ENCODE measurements around the gene SAMD4A. TPM values are rescaled to one million over a fixed set of nuclear protein-coding genes. Genes with fewer than 3 reads are reported as not detected.

The SAMD4A gene
- total RNA-seq, 1 experiment from 2014 or later, result 26.5 TPM

DNA sequence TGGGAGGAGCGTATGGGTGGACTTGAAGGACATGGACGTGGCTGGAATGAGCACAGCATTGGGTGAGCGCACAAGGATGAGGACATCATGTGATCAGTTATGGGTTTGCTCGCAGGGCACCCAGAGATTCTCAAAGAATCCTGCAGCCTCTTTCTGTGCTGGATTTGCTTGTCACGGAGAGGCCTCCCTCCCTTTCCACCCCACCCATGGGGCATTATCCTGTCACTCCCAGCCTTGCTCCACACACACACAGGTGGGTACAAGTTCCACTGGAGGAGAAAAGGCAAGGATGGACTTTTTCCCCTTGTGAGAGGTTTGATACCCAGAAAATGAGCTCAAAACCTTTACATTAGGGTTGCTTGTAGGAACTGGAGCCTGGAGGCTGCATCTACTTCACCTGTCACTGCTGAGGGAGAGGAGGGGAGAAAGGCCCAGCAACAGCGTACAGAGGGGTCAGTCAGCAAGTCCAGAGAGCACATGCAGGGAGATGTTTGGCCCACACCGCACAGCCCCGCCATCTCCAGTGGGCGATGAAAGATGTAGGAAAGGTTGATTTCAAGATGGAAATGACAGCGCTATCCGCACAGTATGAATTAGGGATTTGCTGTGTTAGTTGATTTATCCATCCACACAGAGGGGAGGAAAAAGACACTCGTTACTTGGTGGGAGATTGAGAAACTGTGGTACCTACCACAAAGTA, 223.0 kb downstream of the SAMD4A start:
- H3K9me3 ChIP-seq (ENCODE audit: low read depth, low read length, poor library complexity, severe bottlenecking), result no peaks in the 10 kb centered on the region
- no peak for DNase-seq (ENCODE audit: low spot score)
- TF ChIP-seq EZH2 (IDR thresholded peaks at IDR 0.05; ENCODE audit: borderline replicate concordance, low read depth, low read length, poor library complexity, severe bottlenecking) (no peak), CTCF (conservative IDR thresholded peaks at IDR 0.05; ENCODE audit: low read depth, low read length) (no peak)
- POLR2A ChIA-PET (ENCODE audit: low non-redundant PET), result interaction anchor here (0.6 kb wide), 1 partner anchor 165 kb away, joined by 3 read pairs; no protein-coding TSS in a partner anchor
- H3K27ac ChIP-seq (ENCODE audit: low read depth, low read length, poor library complexity, severe bottlenecking), result no peak overlapping the region
- CTCF ChIA-PET, result no interaction called here
- H3K4me1 ChIP-seq (ENCODE audit: insufficient read depth, low read length, poor library complexity, severe bottlenecking), result peaks cover 26% of the 10 kb centered on the region
- H3K4me3 ChIP-seq (ENCODE audit: low read depth, low read length, poor library complexity, severe bottlenecking), result no peak overlapping the region
- BruUV-seq (replicated peaks), result no TSS peak
- intact Hi-C loops (cut with micrococcal nuclease; ENCODE audit: unreplicated experiment), result no loop called here
- H3K36me3 ChIP-seq (ENCODE audit: insufficient read depth, low read length, poor library complexity, severe bottlenecking), result peaks cover 4% of the 10 kb centered on the region
- H3K27me3 ChIP-seq (replicated peaks; ENCODE audit: insufficient read depth, low read depth, low read length, poor library complexity), result no peaks in the 10 kb centered on the region

DNA sequence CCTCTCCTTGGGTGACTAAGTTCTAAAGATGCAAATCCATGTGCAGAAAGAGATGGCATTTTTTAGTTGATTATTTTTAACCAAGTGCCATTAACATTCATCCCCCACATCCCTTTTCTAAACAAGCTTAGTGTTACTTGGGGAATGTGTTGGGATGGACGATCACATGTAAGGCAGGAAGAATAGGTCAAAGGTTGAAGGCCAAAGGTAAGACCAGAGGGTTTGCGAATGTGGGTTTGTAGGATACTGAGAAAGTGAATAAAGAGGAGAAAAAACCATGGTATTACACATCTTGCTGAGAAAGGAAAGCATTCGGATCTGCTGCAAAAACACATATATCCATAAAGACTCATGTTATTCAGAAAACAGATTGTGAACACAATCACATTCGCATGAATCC, 224.1 kb downstream of the SAMD4A start:
- ChIA-PET POLR2A (ENCODE audit: low non-redundant PET) (no interaction called here), CTCF (no interaction called here)
- Histone ChIP-seq H3K36me3 (ENCODE audit: insufficient read depth, low read length, poor library complexity, severe bottlenecking) (peaks cover 4% of the 10 kb centered on the region), H3K9me3 (ENCODE audit: low read depth, low read length, poor library complexity, severe bottlenecking) (no peaks in the 10 kb centered on the region), H3K4me3 (ENCODE audit: low read depth, low read length, poor library complexity, severe bottlenecking) (no peak overlapping the region), H3K4me1 (ENCODE audit: insufficient read depth, low read length, poor library complexity, severe bottlenecking) (peaks cover 20% of the 10 kb centered on the region), H3K27ac (ENCODE audit: low read depth, low read length, poor library complexity, severe bottlenecking) (no peak overlapping the region), H3K27me3 (replicated peaks; ENCODE audit: insufficient read depth, low read depth, low read length, poor library complexity) (no peaks in the 10 kb centered on the region)
- BruUV-seq (replicated peaks), result TSS peak; percentile 17
- intact Hi-C loops (cut with micrococcal nuclease; ENCODE audit: unreplicated experiment), result no loop called here
- DNase-seq (ENCODE audit: low spot score), result no peak
- no peak for TF ChIP-seq CTCF (conservative IDR thresholded peaks at IDR 0.05; ENCODE audit: low read depth, low read length)
- TF ChIP-seq EZH2 (IDR thresholded peaks at IDR 0.05; ENCODE audit: borderline replicate concordance, low read depth, low read length, poor library complexity, severe bottlenecking), result no peak

DNA sequence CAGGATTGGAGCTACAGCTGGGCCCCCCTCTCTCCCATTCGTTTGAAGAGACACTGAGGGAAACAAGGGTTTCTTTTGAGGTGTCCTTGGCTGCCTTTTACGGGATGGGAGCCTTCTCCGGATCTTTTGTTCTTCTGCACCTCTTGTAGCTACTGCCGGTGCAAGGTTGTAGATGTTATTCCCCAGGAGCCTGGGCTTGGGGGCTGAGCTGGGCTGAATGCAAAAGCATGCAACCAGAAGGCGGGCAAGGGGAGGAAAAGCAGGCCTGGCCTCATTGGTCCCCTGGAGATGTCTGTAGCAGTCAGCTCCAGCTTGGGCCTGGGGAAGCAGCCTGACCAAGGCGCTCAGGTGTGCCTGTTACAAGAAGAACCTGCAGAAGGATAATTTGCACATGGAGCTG, 225.4 kb downstream of the SAMD4A start:
- ChIA-PET CTCF (no interaction called here), POLR2A (ENCODE audit: low non-redundant PET) (no interaction called here)
- no peak for DNase-seq (ENCODE audit: low spot score)
- intact Hi-C loops (cut with micrococcal nuclease; ENCODE audit: unreplicated experiment), result no loop called here
- TF ChIP-seq CTCF (conservative IDR thresholded peaks at IDR 0.05; ENCODE audit: low read depth, low read length) (no peak), EZH2 (IDR thresholded peaks at IDR 0.05; ENCODE audit: borderline replicate concordance, low read depth, low read length, poor library complexity, severe bottlenecking) (no peak)
- H3K36me3 ChIP-seq (ENCODE audit: insufficient read depth, low read length, poor library complexity, severe bottlenecking), result peaks cover 4% of the 10 kb centered on the region
- H3K4me3 ChIP-seq (ENCODE audit: low read depth, low read length, poor library complexity, severe bottlenecking), result no peak overlapping the region
- H3K4me1 ChIP-seq (ENCODE audit: insufficient read depth, low read length, poor library complexity, severe bottlenecking), result peaks cover 7% of the 10 kb centered on the region
- H3K27me3 ChIP-seq (replicated peaks; ENCODE audit: insufficient read depth, low read depth, low read length, poor library complexity), result no peaks in the 10 kb centered on the region
- no peak overlapping the region for H3K27ac ChIP-seq (ENCODE audit: low read depth, low read length, poor library complexity, severe bottlenecking)
- H3K9me3 ChIP-seq (ENCODE audit: low read depth, low read length, poor library complexity, severe bottlenecking), result no peaks in the 10 kb centered on the region
- no TSS peak for BruUV-seq (replicated peaks)
